ENCODE data around the gene COMMD2. TPM values are rescaled to one million over a fixed set of nuclear protein-coding genes. Genes with fewer than 3 reads are reported as not detected.

Gene COMMD2
- total RNA-seq, 1 donor from 2014 or later = 41.6 TPM

- DNase-seq = no peak
These were observed 11.4 kb upstream of the COMMD2 start for GRCh38 chr3:149763565-149764195.

GRCh38 chr3:149753717-149754116 lies 1.4 kb upstream of the COMMD2 start:
- no peak for DNase-seq

- DNase-seq = no peak
These were observed 473 bp upstream of the COMMD2 start for GRCh38 chr3:149752788-149753136.

GRCh38 chr3:149751551-149751950 lies 738 bp downstream of the COMMD2 start:
- no peak for DNase-seq

- no peak for DNase-seq
These were observed 7.7 kb downstream of the COMMD2 start for GRCh38 chr3:149744606-149745005.

- no peak for DNase-seq
These were observed 8.1 kb downstream of the COMMD2 start for GRCh38 chr3:149744151-149744550.

- DNase-seq = no peak
These were observed 12.9 kb downstream of the COMMD2 start for GRCh38 chr3:149739396-149739795.

- DNase-seq = no peak
These were observed 13.4 kb downstream of the COMMD2 start for GRCh38 chr3:149738876-149739275.

- DNase-seq = no peak
These were observed 15.4 kb downstream of the COMMD2 start for GRCh38 chr3:149736953-149737205.

- DNase-seq = peak; percentile 35
These were observed 15.9 kb downstream of the COMMD2 start for GRCh38 chr3:149736175-149736952.

GRCh38 chr3:149732234-149732633 lies 20.1 kb downstream of the COMMD2 start:
- DNase-seq = no peak

- no peak for DNase-seq
These were observed 24.6 kb downstream of the COMMD2 start for GRCh38 chr3:149727656-149728055.

GRCh38 chr3:149726716-149727407 lies 25.4 kb downstream of the COMMD2 start:
- no peak for DNase-seq

GRCh38 chr3:149723781-149724180 lies 28.5 kb downstream of the COMMD2 start:
- DNase-seq = no peak

- no peak for DNase-seq
These were observed 31.4 kb downstream of the COMMD2 start for GRCh38 chr3:149720918-149721317.

- DNase-seq = peak; percentile 87
These were observed 34.8 kb downstream of the COMMD2 start for GRCh38 chr3:149717391-149718056.

GRCh38 chr3:149716984-149717383 lies 35.3 kb downstream of the COMMD2 start:
- DNase-seq = no peak

GRCh38 chr3:149715247-149715646 lies 37.0 kb downstream of the COMMD2 start:
- no peak for DNase-seq

- DNase-seq = no peak
These were observed 38.3 kb downstream of the COMMD2 start for GRCh38 chr3:149713730-149714654.

- DNase-seq = peak; percentile 97
These were observed 45.4 kb downstream of the COMMD2 start for GRCh38 chr3:149706905-149707304.

GRCh38 chr3:149705416-149705815 lies 46.9 kb downstream of the COMMD2 start:
- no peak for DNase-seq

GRCh38 chr3:149703466-149703865 lies 48.8 kb downstream of the COMMD2 start:
- DNase-seq = peak; percentile 37

All from tongue (tissue), 2 donors.